ENCODE results near the gene ZNF76. TPM values are rescaled to one million over a fixed set of nuclear protein-coding genes. Genes with fewer than 3 reads are reported as not detected.

Gene ZNF76
- total and polyA plus RNA-seq, 9 of the 15 experiments (the other 6 are each of a cell fraction or from before 2014, with no cell fraction given), result 1.2 to 17.8 (median 10.7) TPM

GRCh38 chr6:35343092-35343834 lies 83.7 kb downstream of the ZNF76 start (continued):
- no peak for TF ChIP-seq FIP1L1 (IDR thresholded peaks at IDR 0.05; ENCODE audit: low read depth, low read length, poor library complexity, severe bottlenecking)
- TF ChIP-seq CEBPZ (IDR thresholded peaks at IDR 0.05; ENCODE audit: borderline replicate concordance, low read depth, low read length), result no peak
- no peak for TF ChIP-seq MBD2 (IDR thresholded peaks at IDR 0.05; ENCODE audit: borderline replicate concordance, low read depth)
- TF ChIP-seq SMAD2 (IDR thresholded peaks at IDR 0.05; ENCODE audit: low read depth, low read length), result no peak
- TF ChIP-seq CLOCK (CRISPR knock-in tag; IDR thresholded peaks at IDR 0.05; ENCODE audit: borderline replicate concordance), result no peak
- TF ChIP-seq PRPF4 (IDR thresholded peaks at IDR 0.05; ENCODE audit: insufficient read depth, low read depth, low read length, poor library complexity, severe bottlenecking), result no peak
- TF ChIP-seq ZEB2 (IDR thresholded peaks at IDR 0.05), result peak; percentile 43
- 0 out of 6 replicates have a peak, but pooled peaks of 1 of the 3 experiments have one; percentile 16 for TF ChIP-seq ZBTB11 (CRISPR knock-in tag; IDR thresholded peaks at IDR 0.05)
- TF ChIP-seq HSF4 (CRISPR knock-in tag; IDR thresholded peaks at IDR 0.05; ENCODE audit: borderline replicate concordance), result no peak
- TF ChIP-seq ETV5 (CRISPR knock-in tag; IDR thresholded peaks at IDR 0.05; ENCODE audit: low read depth), result peak; percentile 51; the same call in 1 of the 2 replicates
- no peak for TF ChIP-seq NR2C2 (CRISPR knock-in tag; IDR thresholded peaks at IDR 0.05)
- peak; percentile 50; the same call in 1 of the 2 replicates for TF ChIP-seq NR2C2 (tag; IDR thresholded peaks at IDR 0.05)
- TF ChIP-seq DLX4 (CRISPR knock-in tag; IDR thresholded peaks at IDR 0.05), result no peak
- TF ChIP-seq NR3C1 (CRISPR knock-in tag; IDR thresholded peaks at IDR 0.05), result no peak
- TF ChIP-seq NR2F6 (CRISPR knock-in tag; IDR thresholded peaks at IDR 0.05), result no peak
- TF ChIP-seq RUNX1 (IDR thresholded peaks at IDR 0.05; ENCODE audit: low read depth), result no peak
- peak; percentile 20; the same call in 1 of the 2 replicates for TF ChIP-seq KDM2B (CRISPR knock-in tag; IDR thresholded peaks at IDR 0.05)

Measured in K562 (cell line).